ENCODE data around the gene GYPA.
A peak's percentile ranks its signal among the peaks of the same experiment; 100 is the strongest.
"Not testable (repeated sequence)": the region's sequence is repeated elsewhere in the genome, so short reads cannot be mapped to it uniquely, and the experiment has no call there.

The GYPA gene

DNA sequence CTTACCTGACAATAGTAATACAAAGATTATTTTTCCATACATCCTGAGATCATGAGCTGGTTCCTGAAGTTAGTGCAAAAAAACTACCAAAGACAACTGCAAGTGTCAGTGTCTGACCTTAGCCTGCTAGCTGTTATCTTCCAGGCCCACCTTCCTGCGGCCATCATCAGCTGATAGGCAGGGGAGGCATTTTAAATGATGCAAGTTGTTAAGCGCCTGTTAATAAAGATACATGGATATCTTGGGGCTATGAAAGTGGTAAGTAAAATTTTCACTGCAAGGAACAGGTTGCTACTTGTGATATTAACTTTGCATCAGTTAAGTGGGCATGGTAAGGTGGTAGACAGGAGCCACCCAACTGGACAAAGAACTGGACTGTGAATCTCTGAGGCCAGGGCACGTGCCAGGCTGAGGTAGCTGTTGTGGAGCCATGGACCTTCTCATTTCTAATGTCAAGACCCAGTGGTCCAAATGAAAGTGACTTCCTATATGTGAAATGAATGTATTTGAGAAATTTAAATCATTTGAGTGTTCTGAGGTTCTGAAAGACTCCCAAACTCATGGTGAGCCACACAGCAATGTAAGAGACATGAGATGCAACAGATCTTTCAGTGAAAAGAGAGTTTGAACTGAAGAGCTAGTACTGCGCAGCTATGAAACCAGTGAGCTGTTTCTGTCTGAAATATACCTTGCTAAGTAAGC lies at the start of gene GYPA:
Gene GYPA (minus strand): TSS at position 125 of the 702 bp plus-strand sequence. CDS start 83 bp downstream, at position 42.
- DNase-seq (ENCODE audit: low spot score) = not testable (repeated sequence)

DNA sequence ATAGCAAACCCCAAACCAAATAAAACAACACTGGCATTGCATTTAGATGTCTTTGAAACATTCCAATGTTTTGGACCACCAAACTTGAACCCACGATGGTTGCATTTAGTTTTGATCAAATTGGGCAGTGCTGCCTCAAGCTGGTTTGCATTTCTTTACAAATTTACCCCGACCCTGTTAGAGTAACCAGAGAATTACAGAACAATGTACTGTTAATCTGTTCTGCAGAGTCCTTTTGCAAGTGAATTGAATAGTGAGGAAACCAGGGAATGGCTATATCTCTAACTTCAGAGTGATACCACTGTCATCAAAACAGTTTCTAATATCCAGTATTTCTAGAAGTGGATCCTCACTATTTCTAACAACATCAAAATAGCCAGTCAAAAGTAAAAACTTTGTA lies 49.5 kb upstream of the GYPA start:
- no peak for DNase-seq (ENCODE audit: low spot score)

GRCh38 chr4:144189121-144189520 lies 48.6 kb upstream of the GYPA start:
- DNase-seq (ENCODE audit: low spot score) = no peak

GRCh38 chr4:144185086-144185485 lies 44.6 kb upstream of the GYPA start:
- no peak for DNase-seq (ENCODE audit: low spot score)

DNA sequence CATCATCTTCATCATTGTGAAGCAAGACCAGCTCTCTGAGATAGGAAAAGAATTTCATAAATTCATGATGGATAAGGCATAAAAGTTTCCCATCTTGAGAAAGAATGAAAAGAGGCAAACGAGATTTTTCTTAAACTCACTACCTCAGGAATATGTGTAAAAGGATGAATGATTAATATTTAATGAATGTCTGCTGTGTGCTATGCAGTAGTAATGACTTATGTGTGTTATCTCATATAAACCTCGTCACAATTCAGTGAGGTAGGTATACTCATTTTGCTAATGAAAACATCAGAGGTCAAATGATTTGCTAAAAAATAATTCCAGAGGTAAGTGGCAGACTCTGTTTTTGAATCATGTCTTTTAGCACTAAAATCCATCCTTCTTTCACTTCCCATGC lies 42.6 kb upstream of the GYPA start:
- no peak for DNase-seq (ENCODE audit: low spot score)

GRCh38 chr4:144181391-144181790 lies 40.9 kb upstream of the GYPA start:
- no peak for DNase-seq (ENCODE audit: low spot score)

DNA sequence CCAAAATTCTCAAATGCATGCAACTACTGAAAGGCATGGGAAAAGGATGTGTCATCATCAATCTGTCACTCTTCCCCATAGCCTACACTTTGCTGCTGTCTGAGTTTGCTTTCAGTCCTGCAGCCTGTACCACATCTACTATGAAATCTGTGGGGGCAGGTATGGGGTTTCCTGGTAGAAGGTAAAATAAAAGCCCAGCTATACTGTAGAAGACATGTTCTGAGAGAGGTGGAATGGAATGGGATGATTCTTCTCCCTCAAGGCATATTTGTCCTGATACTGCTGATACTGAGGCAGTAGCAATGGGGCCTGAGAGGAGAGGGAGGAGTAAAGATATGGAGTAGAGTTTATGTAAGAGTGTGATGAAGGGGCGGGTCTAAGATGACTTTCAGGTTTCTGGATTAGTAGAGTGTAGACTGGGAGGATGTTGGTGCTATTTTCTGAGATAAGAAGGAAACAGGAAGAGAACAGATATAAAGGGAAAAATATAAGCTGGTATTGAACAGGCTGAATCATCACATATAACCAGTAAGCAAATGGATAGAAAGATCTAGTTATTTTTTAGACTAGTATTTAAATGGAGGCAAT lies 38.7 kb upstream of the GYPA start:
- no peak for DNase-seq (ENCODE audit: low spot score)

GRCh38 chr4:144178414-144178813 lies 37.9 kb upstream of the GYPA start:
- DNase-seq (ENCODE audit: low spot score) = no peak

DNA sequence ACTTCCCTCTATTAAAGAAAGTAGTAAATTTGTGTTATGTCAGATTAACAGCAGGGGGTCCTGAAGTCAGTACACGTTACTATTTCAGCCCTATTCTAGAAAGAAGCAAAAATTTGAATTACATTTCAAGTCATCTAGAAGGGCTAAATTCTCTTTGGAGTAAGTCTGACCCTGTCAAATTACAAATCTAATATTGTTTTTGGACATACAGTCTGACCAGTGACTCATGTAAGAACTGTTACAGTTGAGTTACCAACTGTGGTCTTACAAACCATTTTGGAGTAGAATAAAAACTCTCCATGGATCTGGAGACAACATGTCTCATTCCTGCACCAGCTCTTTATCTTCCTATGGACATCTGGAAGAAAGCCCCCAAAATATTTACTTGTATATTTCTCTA lies 36.0 kb upstream of the GYPA start:
- no peak for DNase-seq (ENCODE audit: low spot score)

GRCh38 chr4:144174401-144175067 lies 34.0 kb upstream of the GYPA start:
- peak; percentile 61 for DNase-seq (ENCODE audit: low spot score)

- no peak for DNase-seq (ENCODE audit: low spot score)
Observed at GRCh38 chr4:144171697-144172096, 31.2 kb upstream of the GYPA start.

DNA sequence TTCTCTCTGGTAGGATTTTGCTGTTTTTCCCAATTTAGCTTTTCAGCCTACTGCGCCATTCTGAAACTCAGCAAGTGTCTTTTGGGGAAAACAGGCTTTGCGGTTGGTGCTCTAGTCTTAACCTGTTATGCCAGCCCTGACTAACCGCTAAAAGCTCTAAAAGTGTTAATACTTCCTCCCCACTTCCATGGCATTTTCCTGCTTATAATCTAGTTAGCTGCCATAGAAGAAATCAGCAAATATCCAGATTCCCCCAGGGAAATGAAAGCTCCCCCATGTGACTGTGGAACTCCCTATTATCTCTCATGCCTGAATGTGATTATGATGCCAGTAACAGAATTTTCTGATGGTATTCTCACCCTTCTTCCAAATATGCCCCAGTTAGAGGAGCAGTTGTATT lies 28.7 kb upstream of the GYPA start:
- no peak for DNase-seq (ENCODE audit: low spot score)

GRCh38 chr4:144154044-144154443 lies 13.5 kb upstream of the GYPA start:
- no peak for DNase-seq (ENCODE audit: low spot score)

DNA sequence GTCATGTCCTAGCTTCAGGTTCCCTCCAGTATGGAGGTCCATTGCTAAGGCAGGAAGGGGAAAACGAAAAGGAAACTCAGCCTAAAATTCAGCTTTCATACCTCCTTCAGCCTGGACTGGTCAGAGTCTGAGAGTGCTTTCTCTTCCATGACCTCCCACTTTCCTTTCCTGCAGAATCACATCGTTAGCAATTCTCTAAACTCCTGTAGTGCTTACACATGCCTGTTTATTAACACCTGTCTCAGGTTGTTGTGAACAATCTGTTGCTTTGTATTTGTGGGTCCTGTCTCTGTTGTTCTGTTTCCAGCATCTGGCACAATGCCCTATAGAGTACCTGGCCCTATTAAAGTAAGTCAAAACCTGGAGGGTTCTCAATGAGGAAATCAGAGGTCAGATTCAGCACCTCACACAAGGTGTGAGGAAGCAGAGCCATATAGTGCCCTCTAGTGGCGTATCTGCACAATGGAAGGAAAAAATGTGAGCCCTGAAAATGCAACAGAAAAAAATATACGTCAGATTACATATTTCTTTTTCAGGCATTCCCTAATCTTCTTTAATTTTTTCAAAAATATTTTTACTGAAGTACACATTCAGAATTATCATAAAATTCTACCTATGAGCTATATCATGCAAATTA lies 2.3 kb upstream of the GYPA start:
- not testable (repeated sequence) for DNase-seq (ENCODE audit: low spot score)

DNA sequence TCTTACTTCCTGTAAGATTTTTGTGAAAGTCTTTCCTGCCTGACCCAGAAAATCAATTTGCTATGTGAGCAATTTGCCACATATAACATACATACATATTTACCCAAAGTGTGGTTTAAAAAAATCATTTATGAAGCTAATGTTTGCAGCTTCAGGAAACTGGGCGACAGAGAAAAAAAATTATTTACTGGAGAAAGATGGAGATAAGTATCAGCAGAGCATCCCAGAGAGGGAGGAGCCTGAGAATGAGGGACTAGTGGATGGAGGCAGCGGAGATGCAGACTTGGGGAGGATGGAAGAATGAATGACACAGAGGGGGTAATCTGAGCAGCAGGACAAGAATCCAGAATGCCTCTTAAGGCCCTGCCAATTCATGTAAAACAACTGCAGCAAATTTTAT lies 975 bp upstream of the GYPA start:
- no peak for DNase-seq (ENCODE audit: low spot score)

DNA sequence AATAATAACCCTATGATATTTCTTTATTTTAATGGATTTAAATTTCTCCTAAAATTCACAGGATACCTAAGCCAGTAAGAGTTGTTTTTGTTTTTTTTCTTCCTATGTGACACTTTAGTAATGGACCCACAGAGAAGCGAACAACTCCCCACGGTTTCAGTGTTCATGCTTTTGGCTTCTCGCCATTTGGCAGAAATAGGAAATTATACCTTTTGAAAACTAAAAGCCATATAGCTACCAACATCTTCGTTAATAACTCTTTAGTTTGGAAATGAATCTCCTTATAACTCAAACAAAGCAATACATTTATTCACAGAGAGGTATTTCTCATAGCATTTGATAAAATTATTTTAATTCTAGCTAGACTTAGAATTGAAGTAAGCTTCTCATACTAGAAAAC lies 527 bp downstream of the GYPA start:
- not testable (repeated sequence) for DNase-seq (ENCODE audit: low spot score)

- not testable (repeated sequence) for DNase-seq (ENCODE audit: low spot score)
Observed at GRCh38 chr4:144139547-144139946, 971 bp downstream of the GYPA start.

GRCh38 chr4:144138239-144138638 lies 2.3 kb downstream of the GYPA start:
- DNase-seq (ENCODE audit: low spot score) = not testable (repeated sequence)

DNA sequence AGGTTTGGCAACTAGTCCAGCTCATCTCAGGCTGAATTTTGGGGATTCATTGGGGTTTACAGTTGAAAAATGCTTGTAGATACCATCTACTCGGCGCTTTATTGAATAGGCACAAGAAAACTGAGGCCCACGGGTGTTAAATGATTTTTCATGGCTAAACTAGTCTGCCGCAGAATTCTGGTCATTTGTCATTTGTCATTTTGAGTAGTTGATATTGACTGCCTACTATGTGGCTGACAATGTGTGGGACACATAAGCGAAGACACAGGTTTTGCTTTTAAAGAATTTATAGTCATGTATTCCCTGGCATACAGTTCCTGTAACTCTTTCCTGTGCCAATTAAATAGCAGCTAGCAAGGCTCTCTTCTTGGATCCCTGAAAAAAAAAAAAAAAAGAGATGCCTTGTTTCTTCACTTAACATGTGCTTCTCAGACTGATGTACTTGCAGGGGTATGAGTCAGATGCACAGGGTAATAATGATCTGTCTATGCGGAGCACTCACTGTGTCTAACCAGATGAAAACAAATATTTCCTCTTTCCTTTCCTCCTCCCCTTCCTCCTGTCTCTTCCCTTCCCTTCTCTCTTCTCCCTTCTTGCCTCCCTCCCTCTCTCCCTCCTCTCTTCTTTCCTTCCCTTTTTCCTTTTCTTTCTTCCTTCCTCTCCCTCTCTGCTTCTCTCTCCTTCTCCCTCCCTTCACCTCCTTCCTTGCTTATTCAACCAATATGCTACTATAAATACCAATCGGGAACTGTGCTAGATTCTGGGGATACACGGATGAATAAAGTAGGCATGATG lies 3.2 kb downstream of the GYPA start:
- DNase-seq (ENCODE audit: low spot score) = not testable (repeated sequence)

GRCh38 chr4:144136189-144136588 lies 4.3 kb downstream of the GYPA start:
- DNase-seq (ENCODE audit: low spot score) = not testable (repeated sequence)

GRCh38 chr4:144130167-144130566 lies 10.4 kb downstream of the GYPA start:
- not testable (repeated sequence) for DNase-seq (ENCODE audit: low spot score)

- not testable (repeated sequence) for DNase-seq (ENCODE audit: low spot score)
Observed at GRCh38 chr4:144129336-144129875, 11.1 kb downstream of the GYPA start.

Data from GM03348 (cell line).